ENCODE results near the gene PRKG1. TPM values are rescaled to one million over a fixed set of nuclear protein-coding genes. Genes with fewer than 3 reads are reported as not detected.

PRKG1 gene
- polyA plus RNA-seq (0.06 to 0.30 TPM (median 0.24 TPM) in 3 replicates), polyA minus RNA-seq (0.03 to 0.23 TPM (median 0.07 TPM) in 3 replicates)
- 0.04 TPM for polyA plus RNA-seq (2011; ENCODE audit: low read depth)
- polyA plus RNA-seq (2011; cell fraction: cytosol; rRNA removed) = 0.06 and 0.16 TPM in 2 replicates
- polyA plus RNA-seq (2011; cell fraction: nucleus; rRNA removed) = 0.20 and 0.33 TPM in 2 replicates
- 0.06 and 0.16 TPM in 2 replicates for polyA plus RNA-seq (2012; ENCODE audit: low replicate concordance)
- not detected for polyA minus RNA-seq (2011; cell fraction: cytosol; rRNA and poly(A)+ RNA removed)
- polyA minus RNA-seq (2011; cell fraction: nucleus; rRNA and poly(A)+ RNA removed) = 1.2 and 3.0 TPM in 2 replicates

DNA sequence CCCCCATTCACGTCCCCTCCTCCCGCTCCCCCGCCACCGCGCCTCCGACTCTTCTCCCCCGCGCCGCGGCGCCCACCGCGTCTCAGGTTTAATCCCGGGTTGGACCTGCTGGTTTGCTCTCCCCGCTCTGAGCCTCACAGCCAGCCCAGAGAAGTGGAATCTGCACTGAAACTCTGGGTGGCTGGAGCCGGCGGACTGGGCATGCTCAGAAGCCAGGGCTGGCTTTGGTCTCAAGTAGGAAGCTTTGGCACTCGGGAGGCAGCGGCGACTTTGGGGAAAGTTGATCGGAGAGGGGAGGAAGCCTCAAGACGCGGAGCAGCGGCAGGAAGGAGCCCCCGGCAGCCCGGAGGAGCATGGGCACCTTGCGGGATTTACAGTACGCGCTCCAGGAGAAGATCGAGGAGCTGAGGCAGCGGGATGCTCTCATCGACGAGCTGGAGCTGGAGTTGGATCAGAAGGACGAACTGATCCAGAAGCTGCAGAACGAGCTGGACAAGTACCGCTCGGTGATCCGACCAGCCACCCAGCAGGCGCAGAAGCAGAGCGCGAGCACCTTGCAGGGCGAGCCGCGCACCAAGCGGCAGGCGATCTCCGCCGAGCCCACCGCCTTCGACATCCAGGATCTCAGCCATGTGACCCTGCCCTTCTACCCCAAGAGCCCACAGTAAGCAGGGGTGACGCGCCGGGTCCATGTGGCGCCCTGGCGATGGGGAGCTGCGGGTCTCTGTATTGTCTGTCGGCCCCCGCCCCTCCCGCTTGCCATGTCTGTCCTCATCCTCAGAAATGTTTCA lies at the start of gene PRKG1:
TSS of gene PRKG1 (plus strand) at position 250 of the 791 bp plus-strand sequence.
- no peaks in the 10 kb centered on the region for H3K36me3 ChIP-seq (ENCODE audit: control insufficient read depth in 2 of 2, extremely low read depth in 1 of 2, insufficient read depth in 2 of 2, low read length in 2 of 2)
- H4K20me1 ChIP-seq (ENCODE audit: control insufficient read depth, extremely low read depth, insufficient read depth, low read length) = no peaks in the 10 kb centered on the region
- H3K9me3 ChIP-seq (ENCODE audit: control insufficient read depth, low read depth, low read length) = no peaks in the 10 kb centered on the region
- H3K4me1 ChIP-seq (ENCODE audit: control insufficient read depth, extremely low read depth, insufficient read depth, low read length) = no peaks in the 10 kb centered on the region
- no peak within 1 kb of the TSS for H3K27ac ChIP-seq (ENCODE audit: control insufficient read depth, insufficient read depth, low read length)
- H3K9me1 ChIP-seq (ENCODE audit: control insufficient read depth, extremely low read depth, insufficient read depth, low read length) = no peaks in the 10 kb centered on the region
- no peaks in the 10 kb centered on the region for H3K79me2 ChIP-seq (ENCODE audit: control insufficient read depth, insufficient read depth, low read length)
- peak within 1 kb of the TSS; percentile 80 for H2AFZ ChIP-seq (ENCODE audit: control insufficient read depth, low read length)
- FAIRE-seq = no peak
- H3K4me3 ChIP-seq (ENCODE audit: control insufficient read depth in 2 of 3, extremely low read depth in 1 of 3, insufficient read depth in 2 of 3, low read depth in 1 of 3, low read length in 3 of 3) = peak within 1 kb of the TSS; percentile 45 to 74 (median 60)
- DNase-seq (ENCODE audit: low read depth, low spot score) = no peak
- H3K4me2 ChIP-seq (ENCODE audit: control insufficient read depth, extremely low read depth, insufficient read depth, low read depth, low read length) = peak within 1 kb of the TSS; percentile 61
- TF ChIP-seq EZH2 (IDR thresholded peaks at IDR 0.05; ENCODE audit: low read length) = no peak
- TF ChIP-seq, protein P1, sequence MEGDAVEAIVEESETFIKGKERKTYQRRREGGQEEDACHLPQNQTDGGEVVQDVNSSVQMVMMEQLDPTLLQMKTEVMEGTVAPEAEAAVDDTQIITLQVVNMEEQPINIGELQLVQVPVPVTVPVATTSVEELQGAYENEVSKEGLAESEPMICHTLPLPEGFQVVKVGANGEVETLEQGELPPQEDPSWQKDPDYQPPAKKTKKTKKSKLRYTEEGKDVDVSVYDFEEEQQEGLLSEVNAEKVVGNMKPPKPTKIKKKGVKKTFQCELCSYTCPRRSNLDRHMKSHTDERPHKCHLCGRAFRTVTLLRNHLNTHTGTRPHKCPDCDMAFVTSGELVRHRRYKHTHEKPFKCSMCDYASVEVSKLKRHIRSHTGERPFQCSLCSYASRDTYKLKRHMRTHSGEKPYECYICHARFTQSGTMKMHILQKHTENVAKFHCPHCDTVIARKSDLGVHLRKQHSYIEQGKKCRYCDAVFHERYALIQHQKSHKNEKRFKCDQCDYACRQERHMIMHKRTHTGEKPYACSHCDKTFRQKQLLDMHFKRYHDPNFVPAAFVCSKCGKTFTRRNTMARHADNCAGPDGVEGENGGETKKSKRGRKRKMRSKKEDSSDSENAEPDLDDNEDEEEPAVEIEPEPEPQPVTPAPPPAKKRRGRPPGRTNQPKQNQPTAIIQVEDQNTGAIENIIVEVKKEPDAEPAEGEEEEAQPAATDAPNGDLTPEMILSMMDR (optimal IDR thresholded peaks at IDR 0.05 in 1 of 3, IDR thresholded peaks at IDR 0.05 in 1 of 3, conservative IDR thresholded peaks at IDR 0.05 in 1 of 3; ENCODE audit: extremely low read depth in 1 of 3, insufficient read depth in 2 of 3, low read length in 3 of 3) = no peak
- H3K9ac ChIP-seq (ENCODE audit: control insufficient read depth, extremely low read depth, insufficient read depth, low read length) = no peak within 1 kb of the TSS
- dilution Hi-C loops (cut with MboI; ENCODE audit: extremely low pct_ligation_motif_present, low sequenced_read_pairs) = no loop called here
- H3K27me3 ChIP-seq (ENCODE audit: control insufficient read depth, extremely low read depth, insufficient read depth, low read length) = peaks cover 39% of the 10 kb centered on the region

DNA sequence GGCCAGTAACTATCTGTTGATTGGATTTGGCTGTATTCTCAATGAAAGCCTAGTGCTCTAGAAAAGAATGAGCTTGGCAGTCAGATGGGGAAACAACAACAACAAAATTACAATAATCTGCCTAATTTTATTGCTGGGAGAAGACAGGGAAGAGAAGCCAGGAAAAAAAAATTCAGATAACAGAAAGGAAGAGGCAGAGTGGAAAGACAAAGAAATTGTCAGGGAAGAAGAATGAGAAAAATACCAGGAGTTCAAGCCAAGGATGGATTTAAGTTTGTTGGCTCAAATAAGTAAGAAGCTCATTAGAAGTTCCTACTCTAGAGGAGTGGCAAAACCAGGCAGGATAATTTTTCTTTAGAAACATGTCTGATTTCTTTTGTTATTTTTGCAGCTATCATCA lies 45.9 kb upstream of the PRKG1 start:
- no peak overlapping the region for H3K4me2 ChIP-seq (ENCODE audit: control insufficient read depth, extremely low read depth, insufficient read depth, low read depth, low read length)
- no peaks in the 10 kb centered on the region for H3K36me3 ChIP-seq (ENCODE audit: control insufficient read depth in 2 of 2, extremely low read depth in 1 of 2, insufficient read depth in 2 of 2, low read length in 2 of 2)
- H3K4me3 ChIP-seq (ENCODE audit: control insufficient read depth in 2 of 3, extremely low read depth in 1 of 3, insufficient read depth in 2 of 3, low read depth in 1 of 3, low read length in 3 of 3) = no peak overlapping the region
- H3K9me3 ChIP-seq (ENCODE audit: control insufficient read depth, low read depth, low read length) = no peaks in the 10 kb centered on the region
- no peak overlapping the region for H3K27ac ChIP-seq (ENCODE audit: control insufficient read depth, insufficient read depth, low read length)
- TF ChIP-seq, protein P1 (optimal IDR thresholded peaks at IDR 0.05 in 1 of 3, IDR thresholded peaks at IDR 0.05 in 1 of 3, conservative IDR thresholded peaks at IDR 0.05 in 1 of 3; ENCODE audit: extremely low read depth in 1 of 3, insufficient read depth in 2 of 3, low read length in 3 of 3) = no peak
- no peak for TF ChIP-seq EZH2 (IDR thresholded peaks at IDR 0.05; ENCODE audit: low read length)
- no peak overlapping the region for H3K9ac ChIP-seq (ENCODE audit: control insufficient read depth, extremely low read depth, insufficient read depth, low read length)
- no peaks in the 10 kb centered on the region for H4K20me1 ChIP-seq (ENCODE audit: control insufficient read depth, extremely low read depth, insufficient read depth, low read length)
- no peak for FAIRE-seq
- no peak for DNase-seq (ENCODE audit: low read depth, low spot score)
- dilution Hi-C loops (cut with MboI; ENCODE audit: extremely low pct_ligation_motif_present, low sequenced_read_pairs) = no loop called here
- no peaks in the 10 kb centered on the region for H3K79me2 ChIP-seq (ENCODE audit: control insufficient read depth, insufficient read depth, low read length)
- no peaks in the 10 kb centered on the region for H3K9me1 ChIP-seq (ENCODE audit: control insufficient read depth, extremely low read depth, insufficient read depth, low read length)
- H2AFZ ChIP-seq (ENCODE audit: control insufficient read depth, low read length) = no peak overlapping the region
- no peaks in the 10 kb centered on the region for H3K27me3 ChIP-seq (ENCODE audit: control insufficient read depth, extremely low read depth, insufficient read depth, low read length)
- H3K4me1 ChIP-seq (ENCODE audit: control insufficient read depth, extremely low read depth, insufficient read depth, low read length) = peaks cover 9% of the 10 kb centered on the region

Data from keratinocyte (primary cell).